T47D (cell line): Measurements from ENCODE around the gene UTS2R.
A peak's percentile ranks its signal among the peaks of the same experiment; 100 is the strongest.
"Not testable (repeated sequence)": the region's sequence is repeated elsewhere in the genome, so short reads cannot be mapped to it uniquely, and the experiment has no call there.

Experiments
- DNase-seq, 2 experiments: peaks; one replicate each; pipeline versions ENCODE4 v3.0.0 to v3.0.0-alpha.2; 2011 to 2012; ENCODE audit warnings: low read depth in 1 of 2, low spot score in 1 of 2
- JUND ChIP-seq: IDR thresholded peaks from 2 replicates; pipeline ENCODE4 v1.6.1; 2012; ENCODE audit warnings: low read depth
- in situ Hi-C: cut with HindIII; loops from 2 replicates; pipeline ENCODE4 v1.10.0; 2016; ENCODE audit warnings: low sequenced_read_pairs, low pct_unique_long_range_greater_than_20kb

The UTS2R gene

DNA sequence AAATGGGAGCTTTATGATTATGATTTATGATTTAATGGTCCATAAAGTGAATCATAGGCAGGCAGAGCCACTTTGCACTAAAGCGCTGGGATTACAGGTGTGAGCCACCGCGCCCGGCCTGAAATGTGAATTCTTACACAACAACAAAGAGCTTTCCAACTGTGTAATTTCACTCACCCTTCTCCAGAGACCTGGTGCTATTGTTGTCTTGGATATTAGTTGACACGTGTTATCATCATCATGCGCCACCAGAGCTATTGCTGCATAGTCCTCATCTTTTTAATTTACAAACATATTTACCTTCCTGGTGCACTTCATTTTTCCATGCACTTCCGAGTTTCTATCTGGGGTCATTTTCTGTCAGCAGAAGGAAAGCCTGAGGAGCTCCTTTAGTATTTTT is 4.8 kb upstream of the UTS2R start:
- no peak for TF ChIP-seq JUND
- no peak for DNase-seq
- in situ Hi-C loops = no loop called here

DNA sequence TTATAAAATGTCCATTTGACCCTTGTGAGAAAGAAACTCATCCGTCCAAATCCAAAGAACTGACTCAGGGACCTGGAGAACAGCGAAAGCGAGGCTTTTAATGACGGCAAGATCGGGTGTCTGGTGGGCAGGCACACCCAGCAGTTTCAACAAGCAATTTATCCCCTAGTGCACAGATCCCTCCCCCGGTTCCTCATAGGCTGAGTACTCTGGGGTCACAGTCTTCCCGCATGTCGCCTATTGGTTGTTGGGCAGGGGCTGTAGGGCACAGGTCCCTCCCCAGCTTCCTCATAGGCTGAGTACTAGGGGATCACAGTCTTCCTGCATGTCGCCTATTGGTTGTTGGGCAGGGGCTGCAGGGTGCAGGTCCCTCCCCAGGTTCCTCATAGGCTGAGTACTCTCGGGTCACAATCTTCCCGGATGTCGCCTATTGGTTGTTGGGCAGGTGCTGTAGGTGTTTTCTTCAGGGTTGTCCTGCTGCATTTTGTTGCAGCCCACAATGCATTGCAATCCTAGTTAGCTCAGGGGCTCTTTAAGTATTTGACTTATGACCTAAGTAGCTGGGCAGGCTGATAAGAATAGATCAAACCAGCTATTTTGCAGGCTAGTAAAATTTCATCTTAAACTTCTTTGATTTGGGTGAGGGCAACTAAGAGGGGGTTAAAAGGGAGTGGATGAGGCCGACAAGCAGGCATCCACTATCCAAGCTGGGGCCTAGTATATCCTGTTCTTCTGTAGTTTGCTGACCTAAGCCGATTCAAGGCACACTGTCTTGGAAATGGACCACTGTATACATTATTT is 3.6 kb upstream of the UTS2R start:
- in situ Hi-C loops = no loop called here
- no peak for TF ChIP-seq JUND
- peak in 1 of 2 experiments; percentile 67 for DNase-seq

DNA sequence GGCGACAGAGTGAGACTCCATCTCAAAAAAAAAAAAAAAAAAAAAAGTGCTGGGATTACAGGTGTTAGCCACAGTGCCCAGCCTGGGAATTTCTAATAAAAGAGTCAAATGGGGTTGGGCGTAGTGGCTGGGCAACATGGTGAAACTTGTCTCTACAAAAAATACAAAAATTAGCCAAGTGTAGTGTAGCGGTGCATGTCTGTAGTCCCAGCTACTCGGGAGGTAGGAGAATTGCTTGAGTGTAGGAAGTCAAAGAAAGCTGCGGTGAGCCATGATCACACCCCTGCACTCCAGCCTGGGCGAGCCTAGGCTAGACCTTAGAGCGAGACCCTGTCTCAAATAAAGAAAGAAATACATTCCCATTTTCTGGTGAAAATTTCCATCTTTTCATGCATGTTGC is 2.4 kb upstream of the UTS2R start:
- in situ Hi-C loops = no loop called here
- no peak for DNase-seq
- TF ChIP-seq JUND = no peak

DNA sequence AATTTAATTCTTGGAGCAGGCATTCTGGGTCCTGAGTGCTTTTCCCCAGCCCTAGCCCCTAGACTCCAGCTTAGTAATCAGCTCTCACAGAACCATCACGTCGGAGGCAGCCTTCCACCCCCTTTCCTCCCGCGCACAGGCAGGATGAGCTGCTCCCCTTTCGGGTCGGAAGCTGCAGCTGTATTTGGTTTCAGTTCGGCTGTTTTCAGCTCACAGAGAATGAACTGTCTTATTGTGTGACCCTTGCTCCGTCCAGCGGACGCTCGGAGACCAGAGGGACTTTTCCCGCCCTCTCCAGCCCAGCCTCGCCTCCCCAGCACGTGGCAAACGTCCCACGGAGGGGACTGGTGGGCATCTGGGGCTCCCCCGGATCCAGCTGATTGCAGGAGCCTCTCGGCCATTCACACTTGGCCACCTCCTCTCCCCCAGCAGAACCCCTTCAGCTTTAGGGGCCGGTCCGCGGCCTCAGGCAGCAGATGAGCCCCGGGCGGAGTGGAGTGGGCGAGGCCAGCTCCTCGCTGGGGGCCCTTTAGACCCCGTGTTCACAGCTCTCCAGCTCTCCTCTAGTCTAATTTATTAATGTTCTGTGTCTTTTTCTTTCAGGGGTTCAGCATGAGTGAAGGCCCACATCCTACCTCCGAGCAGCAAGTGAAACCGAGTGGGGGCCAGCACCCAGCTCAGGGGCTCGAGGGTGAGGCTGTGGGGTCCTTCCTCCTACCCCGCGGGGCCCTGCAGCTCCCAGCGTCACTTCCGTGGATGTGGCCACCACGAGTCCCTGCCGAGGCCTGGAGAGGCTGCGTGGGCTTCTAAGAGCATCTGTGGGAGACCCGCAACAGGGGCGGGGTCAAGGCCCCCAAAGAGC is 863 bp upstream of the UTS2R start:
- TF ChIP-seq JUND = no peak
- no peak for DNase-seq
- in situ Hi-C loops = no loop called here

DNA sequence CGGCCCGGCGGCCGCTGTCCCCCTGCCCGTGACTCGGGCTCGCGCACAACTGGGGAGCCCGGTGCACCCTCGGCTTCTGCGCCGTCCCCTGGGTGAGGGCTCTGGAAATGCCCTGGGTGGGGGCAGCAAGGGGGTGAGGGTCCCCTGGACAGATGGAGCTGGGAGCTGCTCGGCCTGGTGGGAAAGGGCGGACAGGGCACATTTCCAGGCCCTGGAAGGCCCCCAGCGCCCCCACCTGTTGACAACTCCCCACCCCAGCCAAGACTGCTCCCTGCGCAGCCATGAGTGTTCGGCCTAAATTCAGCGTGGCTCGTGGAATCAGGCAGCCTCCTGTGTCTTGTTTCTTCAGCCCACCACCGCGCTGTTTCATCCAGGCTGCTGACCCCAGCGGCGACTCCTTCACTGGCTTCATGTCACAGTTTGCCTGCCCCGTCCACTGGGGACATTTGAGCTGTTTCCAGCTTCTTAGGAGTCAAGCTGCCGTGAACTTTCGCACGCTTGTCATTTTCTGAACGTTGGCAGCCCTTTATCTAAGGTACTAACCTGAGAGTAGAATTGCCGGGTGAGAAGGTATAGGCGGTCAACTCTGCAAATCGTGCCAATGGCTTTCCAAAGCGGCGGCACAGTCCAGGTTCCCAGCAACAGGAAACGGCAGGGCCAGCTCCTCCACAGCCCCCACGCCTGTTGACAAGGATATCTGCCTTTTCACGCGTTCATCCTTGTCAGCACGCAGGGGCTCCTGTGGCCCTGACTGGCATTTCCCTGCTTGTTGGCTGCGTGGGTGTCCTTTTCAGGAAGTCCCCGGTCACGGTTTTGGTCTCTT is 895 bp downstream of the UTS2R start:
- no peak for TF ChIP-seq JUND
- in situ Hi-C loops = no loop called here
- no peak for DNase-seq

DNA sequence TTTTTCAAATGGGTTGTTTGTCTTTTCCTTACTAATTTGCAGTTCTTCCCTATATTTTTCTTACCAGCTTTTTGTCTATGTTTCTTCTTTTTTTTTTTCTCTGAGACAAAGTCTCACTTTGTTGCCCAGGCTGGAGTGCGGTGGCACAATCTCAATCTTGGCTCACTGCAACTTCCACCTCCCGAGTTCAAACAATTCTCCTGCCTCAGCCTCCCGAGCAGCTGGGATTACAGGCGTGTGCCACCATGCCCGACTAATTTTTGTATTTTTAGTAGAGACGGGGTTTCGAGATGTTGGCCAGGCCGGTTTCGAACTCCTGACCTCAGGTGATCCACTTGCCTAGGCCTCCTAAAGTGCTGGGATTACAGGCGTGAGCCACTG is 1.5 kb downstream of the UTS2R start:
- DNase-seq, in situ Hi-C loops: not testable (repeated sequence)

DNA sequence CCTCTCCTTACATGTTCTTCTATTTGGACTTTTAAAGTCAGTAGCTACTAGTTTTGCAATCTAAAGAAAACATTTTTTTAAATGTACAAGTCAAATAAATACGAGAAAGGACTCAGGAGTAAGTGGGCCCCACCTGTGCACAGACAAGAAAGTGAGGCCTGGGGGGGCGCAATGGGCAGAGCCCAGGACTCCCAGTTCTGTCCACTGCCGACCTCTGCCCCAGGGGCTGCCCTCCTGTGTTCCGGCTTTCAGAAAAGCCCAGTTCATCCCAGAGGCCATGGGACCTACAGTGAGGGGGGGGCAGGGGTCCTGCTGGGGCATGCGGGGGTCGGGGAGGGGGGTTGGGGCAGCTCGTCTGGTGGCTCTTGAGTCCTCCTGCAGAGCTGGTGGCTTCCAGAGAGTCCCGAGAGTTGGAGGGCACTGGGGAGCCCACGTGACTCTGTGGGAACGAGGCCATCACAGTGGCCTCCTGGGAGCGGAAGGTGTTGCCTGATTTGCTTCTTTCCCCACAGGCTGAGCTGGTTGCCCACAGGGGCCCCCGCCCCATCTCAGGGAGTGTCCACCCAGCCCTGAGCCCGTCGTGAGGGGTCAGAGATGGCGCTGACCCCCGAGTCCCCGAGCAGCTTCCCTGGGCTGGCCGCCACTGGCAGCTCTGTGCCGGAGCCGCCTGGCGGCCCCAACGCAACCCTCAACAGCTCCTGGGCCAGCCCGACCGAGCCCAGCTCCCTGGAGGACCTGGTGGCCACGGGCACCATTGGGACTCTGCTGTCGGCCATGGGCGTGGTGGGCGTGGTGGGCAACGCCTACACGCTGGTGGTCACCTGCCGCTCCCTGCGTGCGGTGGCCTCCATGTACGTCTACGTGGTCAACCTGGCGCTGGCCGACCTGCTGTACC is 2.4 kb downstream of the UTS2R start:
- DNase-seq = no peak
- no peak for TF ChIP-seq JUND
- in situ Hi-C loops = no loop called here

DNA sequence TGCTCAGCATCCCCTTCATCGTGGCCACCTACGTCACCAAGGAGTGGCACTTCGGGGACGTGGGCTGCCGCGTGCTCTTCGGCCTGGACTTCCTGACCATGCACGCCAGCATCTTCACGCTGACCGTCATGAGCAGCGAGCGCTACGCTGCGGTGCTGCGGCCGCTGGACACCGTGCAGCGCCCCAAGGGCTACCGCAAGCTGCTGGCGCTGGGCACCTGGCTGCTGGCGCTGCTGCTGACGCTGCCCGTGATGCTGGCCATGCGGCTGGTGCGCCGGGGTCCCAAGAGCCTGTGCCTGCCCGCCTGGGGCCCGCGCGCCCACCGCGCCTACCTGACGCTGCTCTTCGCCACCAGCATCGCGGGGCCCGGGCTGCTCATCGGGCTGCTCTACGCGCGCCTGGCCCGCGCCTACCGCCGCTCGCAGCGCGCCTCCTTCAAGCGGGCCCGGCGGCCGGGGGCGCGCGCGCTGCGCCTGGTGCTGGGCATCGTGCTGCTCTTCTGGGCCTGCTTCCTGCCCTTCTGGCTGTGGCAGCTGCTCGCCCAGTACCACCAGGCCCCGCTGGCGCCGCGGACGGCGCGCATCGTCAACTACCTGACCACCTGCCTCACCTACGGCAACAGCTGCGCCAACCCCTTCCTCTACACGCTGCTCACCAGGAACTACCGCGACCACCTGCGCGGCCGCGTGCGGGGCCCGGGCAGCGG is 3.2 kb downstream of the UTS2R start:
- in situ Hi-C loops = no loop called here
- TF ChIP-seq JUND = no peak
- no peak for DNase-seq

DNA sequence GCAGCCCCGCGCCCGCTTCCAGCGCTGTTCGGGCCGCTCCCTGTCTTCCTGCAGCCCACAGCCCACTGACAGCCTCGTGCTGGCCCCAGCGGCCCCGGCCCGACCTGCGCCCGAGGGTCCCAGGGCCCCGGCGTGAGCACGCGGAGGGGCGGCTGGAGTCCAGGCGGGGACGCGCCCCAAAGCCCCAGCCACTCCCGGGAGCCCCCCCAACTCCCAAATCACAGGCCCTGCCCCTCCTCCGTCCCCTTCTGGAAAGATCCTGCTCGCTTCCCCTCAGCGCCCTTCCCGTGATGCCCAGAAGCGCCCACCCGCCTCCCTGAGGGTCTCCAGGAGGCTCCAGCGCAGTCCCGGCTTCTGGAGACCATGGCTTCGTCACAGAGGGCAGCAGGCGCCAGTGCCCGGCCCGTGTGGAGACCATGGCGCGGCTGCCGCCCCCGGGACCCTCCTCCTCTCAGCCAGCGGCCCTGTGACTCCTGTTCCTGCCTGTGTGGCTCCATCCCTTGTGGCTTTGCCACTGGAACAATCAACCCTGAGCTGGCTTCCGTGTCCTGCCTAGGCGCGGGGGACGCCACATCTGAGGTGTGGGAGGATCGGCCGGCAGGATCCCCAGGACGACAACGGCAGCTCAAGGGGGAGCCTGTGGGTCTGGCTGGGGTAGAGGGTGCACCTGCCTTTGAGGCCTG is 3.9 kb downstream of the UTS2R start:
- in situ Hi-C loops = no loop called here
- no peak for TF ChIP-seq JUND
- no peak for DNase-seq

DNA sequence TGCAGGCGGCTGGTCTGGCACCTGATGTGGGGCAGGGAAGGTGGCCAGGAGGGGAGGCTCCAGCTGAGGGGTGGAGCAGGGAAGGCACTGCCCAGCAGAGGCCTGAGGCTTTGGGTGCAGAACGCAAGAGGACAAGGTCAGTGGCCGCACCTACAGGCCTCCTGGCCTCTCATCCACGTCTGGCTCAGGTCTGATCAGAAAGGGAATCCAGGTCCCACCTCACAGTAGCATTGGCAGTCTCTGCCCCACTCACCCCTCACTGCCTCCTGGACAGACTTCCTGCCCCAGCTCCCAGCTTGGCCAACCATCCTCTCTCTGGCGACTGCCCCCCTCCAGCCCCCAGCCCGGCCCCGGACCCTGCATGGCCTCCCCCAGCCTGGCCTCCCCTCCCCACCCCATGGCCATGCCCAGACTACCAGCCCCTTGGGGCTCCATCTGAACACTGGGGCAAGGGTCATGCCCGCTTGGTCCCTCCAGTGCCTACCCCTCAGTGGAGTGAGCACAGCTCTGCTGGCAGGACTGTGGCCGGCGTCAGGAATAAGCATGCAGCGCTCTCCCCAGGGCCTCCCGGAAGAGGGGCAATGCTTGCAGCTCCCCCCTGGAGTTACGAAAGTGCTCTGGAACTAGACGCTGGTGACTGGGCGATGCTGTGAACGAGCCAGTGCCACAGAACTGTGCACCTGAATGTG is 4.6 kb downstream of the UTS2R start:
- TF ChIP-seq JUND = no peak
- no peak for DNase-seq
- in situ Hi-C loops = no loop called here

DNA sequence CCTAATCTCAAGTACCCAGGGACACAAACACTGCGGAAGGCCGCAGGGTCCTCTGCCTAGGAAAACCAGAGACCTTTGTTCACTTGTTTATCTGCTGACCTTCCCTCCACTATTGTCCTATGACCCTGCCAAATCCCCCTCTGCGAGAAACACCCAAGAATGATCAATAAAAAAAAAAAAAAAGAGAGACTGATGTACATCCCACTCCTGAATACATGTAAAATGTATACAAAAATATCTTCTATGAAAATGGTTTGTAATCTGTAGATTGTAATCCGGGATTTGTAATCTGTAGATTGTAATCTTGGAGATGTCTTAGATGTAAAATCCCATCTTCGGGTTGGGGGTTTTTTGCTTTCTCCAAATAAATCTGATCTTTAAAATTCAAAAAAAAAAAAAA is 5.7 kb downstream of the UTS2R start:
- in situ Hi-C loops, DNase-seq: not testable (repeated sequence)
